OCI-M2 (cell line): ENCODE data around the gene TBCD.
"Not testable (repeated sequence)": the region's sequence is repeated elsewhere in the genome, so short reads cannot be mapped to it uniquely, and the experiment has no call there.

Experiments
- DNase-seq: peaks from one replicate; lab custom pipeline; 2025; ENCODE audit not compliant: unreplicated experiment; lab: John Stamatoyannopoulos, UW

Gene TBCD

DNA sequence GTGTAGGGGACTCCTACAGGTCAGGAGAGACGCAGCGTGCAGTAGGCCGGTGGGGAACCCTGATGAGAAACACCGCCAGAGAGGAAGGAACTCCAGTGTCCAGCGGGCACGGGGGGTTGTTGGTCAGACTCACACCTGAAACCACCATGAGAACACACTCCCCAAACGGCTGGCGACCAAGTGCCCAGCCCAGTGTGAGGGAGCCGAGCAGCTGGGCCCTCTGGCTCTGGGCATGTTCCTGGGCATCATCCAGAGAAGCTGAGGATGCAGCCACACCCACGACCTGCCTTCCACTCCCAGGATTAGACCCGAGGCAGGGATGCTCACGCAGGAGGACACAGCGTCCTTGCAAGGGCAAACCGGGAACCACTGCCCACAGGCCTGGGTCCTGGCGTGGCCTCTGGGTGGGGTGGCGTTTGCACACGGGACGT lies 196.2 kb downstream of the TBCD start:
- no peak for DNase-seq

- DNase-seq: no peak
Measured at GRCh38 chr17:82948957-82949356, 197.1 kb downstream of the TBCD start.

DNA sequence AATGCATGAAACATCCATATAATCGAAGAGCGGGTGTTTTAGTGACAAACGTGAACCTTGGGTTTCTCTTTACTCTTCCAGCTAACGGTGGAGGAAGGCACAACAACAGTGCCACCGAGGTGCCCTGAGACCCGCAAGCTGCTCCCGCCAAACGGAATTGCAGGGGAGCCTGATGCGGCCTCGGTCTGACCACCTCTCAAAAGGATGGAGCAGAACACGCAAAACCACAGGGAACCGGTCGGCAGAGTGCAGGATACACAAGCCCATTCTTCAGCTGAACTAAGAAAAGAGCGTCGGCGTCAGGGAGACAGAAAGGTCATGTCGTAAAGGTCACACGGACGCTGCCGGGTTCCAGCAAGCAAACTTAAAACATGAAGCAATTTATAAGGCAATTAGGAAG lies 197.5 kb downstream of the TBCD start:
- no peak for DNase-seq

- DNase-seq: no peak
Measured at GRCh38 chr17:82949984-82950383, 198.1 kb downstream of the TBCD start.

DNA sequence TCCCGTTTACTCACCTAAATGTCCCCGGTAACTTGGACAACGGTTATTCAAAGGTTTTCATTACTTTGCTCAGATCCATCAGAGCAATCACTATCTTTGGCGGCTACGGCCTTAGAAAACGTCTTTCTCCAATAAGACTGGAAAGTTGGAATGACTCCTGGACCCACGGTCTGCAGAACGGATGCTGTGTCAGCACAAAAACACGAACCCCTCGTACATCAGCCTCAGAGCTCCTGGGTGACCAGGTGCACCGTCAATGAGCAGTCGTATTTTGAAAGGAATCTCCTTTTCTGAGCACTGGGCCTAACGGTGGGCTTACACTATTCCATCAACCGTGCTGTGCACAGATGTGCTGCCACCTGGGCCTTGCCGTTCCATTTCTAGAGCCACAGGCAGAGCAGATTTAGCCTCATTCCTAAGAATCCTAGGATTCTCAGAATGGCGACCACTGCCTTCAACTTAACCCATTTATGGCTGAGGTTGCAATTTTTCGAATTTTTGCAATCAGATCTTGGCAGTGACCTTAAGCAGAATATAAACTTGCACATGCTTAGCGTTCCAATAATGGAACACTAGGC lies 198.7 kb downstream of the TBCD start:
- DNase-seq: no peak

GRCh38 chr17:82952019-82952418 lies 200.2 kb downstream of the TBCD start:
- DNase-seq: no peak

DNA sequence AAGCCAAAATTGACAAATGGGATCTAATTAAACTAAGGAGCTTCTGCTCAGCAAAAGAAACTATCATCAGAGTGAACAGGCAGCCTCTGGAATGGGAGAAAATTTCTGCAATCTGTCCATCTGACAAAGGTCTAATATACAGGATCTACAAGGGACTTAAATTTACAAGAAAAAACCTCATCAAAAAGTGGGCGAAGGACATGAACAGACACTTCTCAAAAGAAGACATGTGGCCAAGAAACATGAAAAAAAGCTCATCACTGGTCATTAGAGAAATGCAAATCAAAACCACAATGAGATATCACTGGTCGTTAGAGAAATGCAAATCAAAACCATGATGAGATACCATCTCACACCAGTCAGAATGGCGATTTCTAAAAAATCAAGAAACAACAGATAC lies 203.2 kb downstream of the TBCD start:
- not testable (repeated sequence) for DNase-seq

DNA sequence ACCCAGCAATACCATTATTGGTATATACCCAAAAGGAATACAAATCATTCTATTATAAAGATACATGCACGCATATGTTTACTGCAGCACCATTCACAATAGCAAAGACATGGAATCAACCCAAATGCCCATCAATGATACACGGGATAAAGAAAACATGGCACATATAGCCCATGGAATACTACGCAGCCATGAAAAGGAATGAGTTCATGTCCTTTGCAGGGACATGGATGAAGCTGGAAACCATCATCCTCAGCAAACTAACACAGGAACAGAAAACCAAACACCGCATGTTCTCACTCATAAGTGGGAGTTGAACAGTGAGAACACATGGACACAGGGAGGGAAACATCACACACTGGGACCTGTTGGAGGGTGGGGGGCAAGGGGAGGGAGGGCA lies 203.8 kb downstream of the TBCD start:
- not testable (repeated sequence) for DNase-seq

DNA sequence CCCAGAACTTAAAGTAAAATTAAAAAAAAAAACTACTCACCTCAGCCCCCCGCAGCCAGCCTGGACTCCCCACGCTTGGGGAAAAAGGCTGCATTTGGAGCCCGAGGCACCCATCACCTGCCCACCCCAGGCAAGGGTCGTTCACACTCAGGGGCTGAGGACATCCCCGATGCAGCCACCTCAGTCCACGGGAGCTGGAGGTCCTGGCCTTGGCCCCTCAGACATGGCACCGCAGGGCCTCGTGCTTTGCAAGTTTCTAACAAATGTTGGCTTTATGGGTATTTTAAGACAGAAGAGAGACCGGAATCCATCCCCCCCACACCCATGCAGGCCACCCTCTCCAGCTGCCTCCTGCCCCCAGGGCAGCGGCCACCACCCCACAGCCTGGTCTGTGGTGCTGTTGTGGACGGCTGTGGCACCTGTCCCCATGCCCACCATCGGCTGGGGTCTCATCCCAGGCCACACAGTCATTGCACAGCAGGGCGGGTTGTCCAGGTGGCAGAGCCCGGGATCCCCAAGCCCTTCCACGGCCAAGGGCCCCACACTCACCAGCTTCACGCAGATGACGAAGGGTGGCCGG lies 204.4 kb downstream of the TBCD start:
- DNase-seq: no peak

- DNase-seq: no peak
Measured at GRCh38 chr17:82956726-82957468, 205.0 kb downstream of the TBCD start.

DNA sequence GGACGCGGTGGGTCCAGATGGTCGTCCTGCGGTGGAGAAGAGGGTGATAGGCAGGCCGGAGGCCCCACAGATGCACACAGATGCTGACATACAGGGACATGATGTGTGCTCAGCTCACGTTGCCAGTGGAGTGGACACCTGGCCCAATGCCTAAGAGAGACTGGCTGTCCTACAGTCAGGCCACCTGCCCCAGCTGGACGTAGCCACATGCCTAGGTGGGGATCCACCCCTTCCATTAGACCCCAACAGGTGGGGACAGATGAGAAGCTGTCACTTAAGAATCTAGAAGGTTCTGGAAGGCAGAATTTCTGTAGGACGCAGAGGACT lies 205.6 kb downstream of the TBCD start:
- no peak for DNase-seq

GRCh38 chr17:82957961-82958561 lies 206.2 kb downstream of the TBCD start:
- no peak for DNase-seq

DNA sequence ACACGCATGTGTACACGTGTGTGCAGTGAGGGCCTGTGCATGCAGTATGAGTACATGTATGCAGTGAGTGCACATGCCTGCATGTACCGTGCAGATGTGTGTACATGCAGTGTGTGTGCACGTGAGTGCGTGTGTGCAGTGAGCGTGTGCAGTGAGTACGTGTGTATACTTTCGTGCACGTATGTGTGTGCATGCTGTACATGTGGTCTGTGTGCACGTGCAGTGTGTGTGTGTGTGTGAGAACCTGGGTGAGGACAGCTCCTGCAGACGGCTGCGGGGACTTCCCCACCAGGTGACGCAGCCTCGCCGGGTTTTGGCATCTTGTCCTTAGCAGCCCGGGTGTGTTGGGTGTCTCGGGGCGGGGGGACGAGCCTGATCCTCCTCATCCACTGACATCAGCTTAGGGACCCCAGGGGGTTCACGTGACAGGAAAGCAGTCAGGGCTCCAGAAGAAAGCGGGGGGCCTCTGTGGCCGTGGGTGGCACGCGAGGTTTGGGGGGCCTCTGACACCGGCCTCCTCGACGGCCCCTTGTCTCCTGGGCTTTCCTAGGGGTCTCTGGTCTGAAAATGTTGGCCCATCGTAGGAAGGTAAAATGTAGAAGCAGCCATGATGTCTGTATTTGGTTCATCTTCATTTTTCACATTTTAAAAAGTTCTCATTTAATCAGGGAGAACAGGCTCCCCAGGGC lies 207.5 kb downstream of the TBCD start:
- DNase-seq: no peak

DNA sequence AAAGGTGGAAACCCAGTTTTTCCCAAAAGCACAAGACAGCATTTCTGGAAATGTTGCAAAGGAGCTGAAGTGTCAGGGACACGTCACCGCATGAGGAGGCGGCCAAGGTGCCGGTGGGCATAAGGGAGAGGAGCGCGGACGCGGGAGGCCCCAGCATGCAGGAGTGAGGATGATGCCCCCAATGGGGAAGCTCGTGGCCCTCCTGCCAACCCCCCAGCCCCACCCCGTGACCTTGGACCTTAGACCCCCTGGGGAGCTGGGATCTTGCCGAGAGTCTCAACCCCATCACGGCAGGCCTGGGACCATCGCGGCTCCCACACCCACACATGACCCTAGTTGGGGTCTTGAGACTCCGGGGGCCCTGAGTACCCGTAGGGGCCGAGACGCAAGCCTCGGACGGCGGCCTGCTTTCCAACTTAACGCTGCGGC lies 208.1 kb downstream of the TBCD start:
- DNase-seq: no peak

DNA sequence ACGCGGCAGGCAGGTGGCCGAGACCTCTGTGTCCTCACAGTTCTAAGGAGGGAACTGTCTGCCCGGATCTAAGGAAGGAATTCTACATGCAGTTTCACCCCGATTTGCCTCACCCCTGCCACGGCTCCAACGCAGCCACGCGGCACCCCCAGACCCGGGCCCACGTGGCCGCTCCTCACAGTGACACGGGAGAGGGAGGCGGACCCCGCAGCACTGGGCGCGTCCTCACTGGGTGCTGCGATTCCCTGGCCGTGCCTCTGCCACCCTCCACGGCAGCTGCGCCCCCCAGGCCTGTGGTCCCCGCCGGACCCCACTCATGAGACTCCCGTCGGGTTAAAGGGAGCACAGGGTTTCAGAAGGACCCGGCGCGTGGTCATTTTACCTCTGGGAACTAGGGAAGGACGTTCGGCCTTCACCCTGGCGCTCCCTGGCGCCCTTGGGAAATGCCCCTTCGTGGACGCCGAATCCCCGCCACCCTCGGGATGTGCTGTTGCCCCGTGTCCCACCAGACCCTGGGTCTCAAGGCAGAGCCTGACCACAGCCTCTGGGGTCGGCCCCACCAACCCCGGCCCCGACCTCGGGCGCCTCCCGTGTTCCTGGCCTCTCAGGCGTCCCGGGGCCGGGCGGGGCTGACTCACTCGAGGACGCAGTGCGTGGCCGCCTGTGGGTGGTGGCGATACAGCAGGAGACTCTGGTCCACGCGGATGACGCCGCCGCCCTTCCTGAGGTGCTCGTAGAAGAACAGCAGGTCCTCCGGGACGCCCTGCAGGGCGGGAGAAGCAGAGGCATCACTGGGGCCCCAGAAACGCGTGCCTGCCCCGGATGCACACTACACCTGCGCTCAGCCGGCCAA lies 208.8 kb downstream of the TBCD start:
- no peak for DNase-seq

DNA sequence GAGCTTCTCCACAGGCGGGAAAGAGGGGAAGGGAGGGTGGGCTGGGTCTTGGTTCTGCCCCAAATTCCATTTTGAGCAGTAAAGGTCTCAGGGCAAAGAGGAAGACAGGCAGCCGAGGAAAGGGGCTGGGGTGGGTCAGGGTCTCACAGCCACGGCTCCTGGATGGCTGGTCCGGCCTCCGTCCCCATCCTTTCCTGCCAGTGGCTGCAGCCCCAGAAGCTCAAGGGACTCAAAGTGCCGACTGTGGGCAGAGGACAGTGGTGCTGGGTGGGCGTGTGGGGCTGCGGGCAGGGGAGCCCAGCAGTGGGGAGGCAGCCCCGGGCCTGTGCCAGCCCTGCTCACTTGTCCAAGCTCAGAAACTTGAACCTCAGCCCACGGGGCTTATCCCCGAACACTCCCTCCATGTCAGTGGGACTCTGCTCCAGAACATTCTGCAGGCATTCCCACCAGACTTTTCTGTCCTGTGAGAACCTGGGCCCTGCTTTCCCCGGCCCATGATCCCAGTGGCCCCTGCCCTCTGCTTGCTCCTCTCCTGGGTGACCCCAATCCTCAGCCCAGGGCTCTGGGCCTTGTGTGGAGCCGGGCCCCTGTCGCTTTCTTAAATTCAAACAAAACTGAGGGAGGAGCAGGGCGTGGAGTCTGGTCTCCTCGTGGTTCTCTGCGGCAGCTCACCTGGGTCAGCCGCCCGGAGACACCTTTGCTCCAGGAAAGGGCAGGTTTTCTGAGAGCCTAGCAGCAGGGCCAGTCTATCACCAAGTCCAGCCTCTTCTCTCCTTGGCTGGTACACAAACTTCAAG lies 209.7 kb downstream of the TBCD start:
- DNase-seq: no peak

DNA sequence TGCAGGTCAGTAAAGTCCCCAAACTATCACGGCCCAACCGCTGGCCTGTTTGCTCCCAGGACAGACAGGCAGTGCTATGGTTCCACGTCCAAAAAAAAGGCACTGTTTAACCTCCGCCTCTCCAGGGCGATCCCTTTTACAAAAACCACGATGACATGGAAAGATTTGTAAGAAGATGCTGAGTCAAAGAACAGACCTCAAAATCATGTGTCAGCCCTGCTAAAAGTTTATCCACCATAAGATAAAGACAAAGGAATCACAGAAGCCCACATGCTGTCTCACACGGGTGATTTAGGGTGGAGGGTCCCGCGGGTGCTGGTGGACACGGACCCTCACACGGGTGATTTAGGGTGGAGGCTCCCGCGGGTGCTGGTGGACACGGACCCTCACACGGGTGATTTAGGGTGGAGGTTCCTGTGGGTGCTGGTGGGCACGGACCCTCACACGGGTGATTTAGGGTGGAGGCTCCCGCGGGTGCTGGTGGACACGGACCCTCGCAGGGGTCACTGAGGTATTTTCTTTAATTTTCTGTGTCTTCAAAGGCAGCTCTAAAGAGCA lies 210.4 kb downstream of the TBCD start:
- no peak for DNase-seq

DNA sequence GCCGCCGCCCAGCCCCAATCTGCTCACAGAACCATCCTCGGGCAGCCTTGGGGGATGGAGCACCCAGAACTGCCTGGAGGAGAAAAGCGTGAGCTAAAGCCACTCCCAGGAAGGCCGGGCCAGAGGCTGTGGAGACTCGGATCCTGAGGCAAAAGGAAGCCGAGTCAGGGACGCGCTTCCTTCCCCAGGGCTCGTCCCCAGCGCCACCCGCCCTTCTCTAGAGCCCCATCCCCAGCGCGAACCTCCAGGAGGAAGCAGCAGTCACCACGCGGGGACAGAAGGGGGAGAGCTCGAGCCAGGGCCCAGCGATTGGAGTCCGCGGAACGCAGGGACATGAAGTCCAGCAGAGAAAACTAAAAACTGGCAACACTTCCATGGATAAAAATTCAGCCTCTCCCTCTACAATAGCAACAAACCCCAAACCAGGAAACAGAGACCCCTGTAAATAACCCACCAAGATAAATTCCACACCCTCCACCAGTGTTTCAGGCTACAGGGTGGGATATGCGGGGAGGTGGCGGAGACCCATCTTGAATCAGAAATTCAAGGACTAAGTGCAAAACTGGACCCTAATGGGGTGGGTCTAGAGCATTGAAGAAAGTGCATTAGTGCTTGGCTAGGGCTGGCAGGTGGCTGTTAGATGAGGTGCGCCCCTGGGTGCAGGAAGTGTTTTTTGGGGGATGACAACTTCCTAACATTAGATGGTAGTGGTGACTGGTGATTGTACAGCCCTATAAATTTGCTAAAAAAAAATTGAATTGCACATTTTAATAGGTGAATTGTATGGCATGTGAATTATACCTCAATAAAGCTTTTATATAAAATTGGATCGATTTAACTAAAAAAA lies 211.5 kb downstream of the TBCD start:
- no peak for DNase-seq

GRCh38 chr17:82964451-82964850 lies 212.6 kb downstream of the TBCD start:
- not testable (repeated sequence) for DNase-seq
